AG04449 (cell line): ENCODE results near the gene PRKAG2.
"Not testable (repeated sequence)": the region's sequence is repeated elsewhere in the genome, so short reads cannot be mapped to it uniquely, and the experiment has no call there.

Experiments
- CTCF ChIA-PET: fragments of 350-600 bp; formaldehyde crosslinking; extraction: SDS; loops from one replicate; lab custom pipeline; 2021; ENCODE audit warnings: antibody characterized with exemption; lab: Yijun Ruan, JAX
- POLR2A ChIA-PET: fragments of 400-600, 350-600 bp; formaldehyde crosslinking; extraction: SDS; loops from one replicate; lab custom pipeline; 2020; ENCODE audit warnings: antibody characterized with exemption, inconsistent platforms; lab: Yijun Ruan, JAX
- DNase-seq: peaks from one replicate; pipeline ENCODE4 v3.0.0-alpha.2; 2010; ENCODE audit warnings: low read depth, low spot score
- H3K4me3 ChIP-seq: 2 replicates; pipeline ENCODE4 v1.5.1; 2011; ENCODE audit warnings: low read depth, mild to moderate bottlenecking, control low read depth, low read length
- CTCF ChIP-seq: IDR thresholded peaks from one replicate; pipeline ENCODE4 v1.5.1; 2011; ENCODE audit warnings: mild to moderate bottlenecking, moderate library complexity, low read length, control low read depth, inconsistent platforms; ENCODE audit not compliant: insufficient read depth; ENCODE audit errors: missing control alignments

Gene PRKAG2

GRCh38 chr7:151783958-151784575 is 92.8 kb downstream of the PRKAG2 start:
- ChIA-PET POLR2A (no interaction called here), CTCF (interaction anchor here (0.7 to 4.8 kb wide), 17 partner anchors 8 to 923 kb away, joined by 3 to 65 read pairs (median 4); no protein-coding TSS in a partner anchor)
- DNase-seq = no peak
- no peak for TF ChIP-seq CTCF
- H3K4me3 ChIP-seq = no peak overlapping the region

GRCh38 chr7:151782598-151783448 is 94.1 kb downstream of the PRKAG2 start:
- DNase-seq = no peak
- peak; percentile 90 for TF ChIP-seq CTCF
- ChIA-PET CTCF (interaction anchor here (0.7 to 4.8 kb wide), 50 partner anchors 10 to 467 kb away, joined by 3 to 65 read pairs (median 4); no protein-coding TSS in a partner anchor), POLR2A (no interaction called here)
- peak overlapping the region; percentile 42 for H3K4me3 ChIP-seq

GRCh38 chr7:151782256-151782597 is 94.7 kb downstream of the PRKAG2 start:
- POLR2A ChIA-PET, H3K4me3 ChIP-seq, DNase-seq: not testable (repeated sequence)
- CTCF ChIA-PET = interaction anchor here (0.7 to 4.8 kb wide), 38 partner anchors 11 to 467 kb away, joined by 3 to 65 read pairs (median 4); no protein-coding TSS in a partner anchor

- CTCF ChIA-PET = interaction anchor here (0.9 to 4.8 kb wide), 11 partner anchors 9 to 466 kb away, joined by 3 to 65 read pairs (median 8); no protein-coding TSS in a partner anchor
- no peak for DNase-seq
- no peak for TF ChIP-seq CTCF
- H3K4me3 ChIP-seq = no peak overlapping the region
- POLR2A ChIA-PET = no interaction called here
Observed at GRCh38 chr7:151781161-151781845, 95.6 kb downstream of the PRKAG2 start.

GRCh38 chr7:151780631-151781030 is 96.3 kb downstream of the PRKAG2 start:
- ChIA-PET POLR2A (no interaction called here), CTCF (interaction anchor here (1.9 to 4.8 kb wide), 2 partner anchors 10 kb away, joined by 7 to 65 read pairs; no protein-coding TSS in a partner anchor)
- no peak for TF ChIP-seq CTCF
- DNase-seq = no peak
- no peak overlapping the region for H3K4me3 ChIP-seq

- DNase-seq = no peak
- ChIA-PET POLR2A (no interaction called here), CTCF (interaction anchor here (1.0 to 4.0 kb wide), 3 partner anchors 12 to 320 kb away, joined by 3 to 23 read pairs (median 8); no protein-coding TSS in a partner anchor)
- TF ChIP-seq CTCF = no peak
- H3K4me3 ChIP-seq = no peak overlapping the region
Observed at GRCh38 chr7:151779678-151780077, 97.2 kb downstream of the PRKAG2 start.
